Measurements from ENCODE around the gene HP1BP3.
"Not testable (repeated sequence)": the region's sequence is repeated elsewhere in the genome, so short reads cannot be mapped to it uniquely, and the experiment has no call there.

Gene HP1BP3

DNA sequence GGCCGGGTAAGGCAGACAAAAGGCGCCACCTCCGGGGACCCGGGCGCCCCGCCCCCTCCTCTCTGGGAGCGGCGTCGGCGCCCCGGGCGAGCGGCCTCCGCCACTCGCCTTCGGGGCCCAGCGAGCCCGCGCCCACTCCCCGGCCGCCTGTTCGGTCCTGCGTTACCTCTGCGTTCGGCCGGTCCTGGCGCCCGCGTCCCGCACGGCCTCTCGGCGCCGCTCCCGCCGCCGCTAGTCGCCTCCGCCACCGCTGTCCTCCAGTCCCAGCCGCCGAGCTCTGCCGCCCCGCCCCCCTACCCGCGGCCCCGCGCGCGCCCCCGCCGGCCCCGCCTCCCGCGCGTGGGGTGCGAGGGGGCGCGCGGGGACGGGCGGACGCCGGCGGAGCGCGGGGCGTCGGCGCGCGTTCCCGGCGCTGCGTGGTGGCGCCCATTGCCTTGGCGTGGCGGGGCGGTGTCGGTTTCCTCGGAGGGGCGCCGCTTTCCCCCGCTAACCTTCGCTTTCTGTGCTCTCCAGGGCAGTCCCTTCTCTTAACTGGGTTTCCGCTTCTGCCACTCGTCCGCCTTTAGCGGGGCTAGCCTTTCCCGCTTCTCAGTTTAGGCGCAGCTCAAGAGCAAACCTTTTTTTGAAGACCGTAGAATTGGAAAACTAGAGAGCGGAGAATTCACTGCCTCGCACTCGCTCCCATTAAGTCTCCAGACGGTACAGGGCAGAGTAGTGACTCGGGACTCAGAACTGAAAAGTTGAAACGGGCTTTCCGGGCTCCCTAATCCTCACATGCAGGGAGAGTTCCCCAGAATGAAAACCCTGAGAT lies at the start of gene HP1BP3:
Gene HP1BP3, minus strand, starts transcription at position 279 of the 811 bp plus-strand sequence. CDS start 6,867 bp downstream, outside the sequence.
- peak; percentile 62 for DNase-seq

DNA sequence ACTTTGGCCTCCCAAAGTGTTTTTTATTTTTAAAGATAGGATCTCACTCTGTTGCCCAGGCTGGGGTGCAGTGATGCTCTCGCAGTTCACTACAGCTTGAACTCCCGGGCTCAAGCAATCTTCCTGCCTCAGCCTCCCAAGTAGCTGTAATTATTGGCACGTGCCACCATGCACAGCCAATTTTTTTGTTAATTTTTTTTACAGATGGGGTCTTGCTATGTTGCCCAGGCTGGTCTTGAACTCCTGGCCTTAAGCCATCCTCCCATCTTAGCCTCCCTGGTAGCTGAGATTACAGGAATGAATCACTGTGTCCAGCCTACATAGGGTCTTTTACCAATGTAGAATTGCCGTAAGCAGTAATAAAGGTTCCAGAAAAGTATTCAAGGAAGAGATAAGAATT lies 49.1 kb upstream of the HP1BP3 start:
- DNase-seq, result no peak

GRCh38 chr1:20834780-20835179 lies 47.7 kb upstream of the HP1BP3 start:
- no peak for DNase-seq

DNA sequence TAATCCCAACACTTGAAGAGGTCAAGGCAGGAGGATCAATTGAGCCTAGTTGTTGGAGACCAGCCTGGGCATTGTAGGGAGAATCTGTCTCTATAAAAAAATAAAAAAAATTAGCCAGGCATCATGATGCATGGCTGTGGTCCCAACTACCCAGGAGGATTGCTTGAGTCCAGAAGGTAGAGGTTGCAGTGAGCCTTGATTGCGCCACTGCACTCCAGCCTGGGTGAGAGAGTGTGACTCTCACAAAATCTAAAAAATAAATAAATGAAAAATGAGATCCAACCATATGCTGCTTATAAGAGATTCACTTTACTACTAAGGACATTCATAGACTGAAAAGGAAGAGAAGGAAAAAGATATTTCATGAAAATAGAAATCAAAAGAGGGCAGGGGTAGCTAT lies 47.1 kb upstream of the HP1BP3 start:
- no peak for DNase-seq

DNA sequence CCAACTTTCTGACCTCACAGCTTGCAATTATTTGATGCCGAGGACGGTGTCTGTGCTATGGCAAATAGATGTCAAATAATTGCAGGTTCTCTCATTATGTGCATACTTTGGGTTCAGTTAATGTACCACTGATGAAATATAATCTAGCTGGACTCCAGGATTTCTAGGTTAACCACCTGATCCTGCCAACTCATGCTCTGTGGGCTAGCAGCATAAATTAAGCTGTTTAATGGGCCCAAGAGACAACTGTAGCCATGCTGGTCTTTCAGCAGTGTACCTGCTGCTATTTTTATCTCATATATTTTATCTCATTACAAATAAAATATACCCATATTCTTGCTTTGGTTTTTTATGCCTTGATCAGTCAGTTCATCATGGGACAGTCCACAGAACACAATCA lies 43.3 kb upstream of the HP1BP3 start:
- no peak for DNase-seq

DNA sequence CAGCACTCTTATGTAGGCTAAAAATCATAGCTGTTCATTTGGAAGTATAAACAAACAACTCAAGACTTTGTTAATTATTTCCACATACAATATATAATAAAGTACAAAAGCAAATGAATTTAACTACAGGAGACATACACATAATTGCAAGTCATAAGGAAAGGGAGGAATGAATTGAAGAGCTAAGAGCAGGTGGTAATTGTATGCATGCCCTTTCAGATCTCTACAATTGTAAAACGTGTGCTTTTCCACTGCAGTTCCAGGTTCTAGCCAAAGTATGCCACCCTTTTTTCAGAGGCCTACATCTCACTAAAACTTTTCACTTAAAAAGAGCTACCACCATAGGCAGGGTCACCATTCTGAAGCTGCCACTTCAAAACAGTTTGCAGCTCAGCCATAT lies 42.8 kb upstream of the HP1BP3 start:
- no peak for DNase-seq

GRCh38 chr1:20829531-20829930 lies 42.4 kb upstream of the HP1BP3 start:
- DNase-seq, result no peak

DNA sequence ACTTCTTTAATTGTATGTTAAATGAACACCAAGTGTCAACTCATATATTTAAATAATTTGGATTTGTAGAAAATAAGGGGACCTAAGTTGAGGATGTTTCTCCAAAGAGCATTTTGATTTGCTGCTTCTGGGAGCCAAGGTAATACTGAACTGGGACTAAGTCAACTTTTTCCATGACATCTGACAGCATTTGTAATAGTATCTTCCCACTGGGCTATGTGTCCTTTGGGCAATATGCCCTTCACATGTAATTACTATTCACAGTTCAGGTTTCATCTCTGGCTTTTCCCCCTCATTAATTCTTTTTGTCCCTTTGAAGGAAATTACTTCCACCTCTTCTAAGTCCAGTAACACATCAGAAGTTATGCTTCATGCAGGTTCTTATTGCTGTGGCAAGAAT lies 36.7 kb upstream of the HP1BP3 start:
- no peak for DNase-seq

DNA sequence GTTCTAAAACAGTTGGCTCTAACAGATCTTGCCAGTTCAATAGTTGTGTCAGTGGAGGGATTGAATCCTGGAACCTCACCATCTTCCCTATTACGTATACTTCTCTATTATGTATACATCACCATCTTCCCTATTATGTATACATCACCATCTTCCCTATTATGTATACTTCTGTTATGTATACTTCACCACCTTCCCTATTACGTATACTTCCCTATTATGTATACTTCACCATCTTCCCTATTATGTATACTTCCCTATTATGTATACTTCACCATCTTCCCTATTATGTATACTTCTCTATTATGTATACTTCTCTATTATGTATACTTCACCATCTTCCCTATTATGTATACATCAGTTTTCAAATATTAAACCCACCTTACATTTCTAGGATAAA lies 34.4 kb upstream of the HP1BP3 start:
- no peak for DNase-seq

DNA sequence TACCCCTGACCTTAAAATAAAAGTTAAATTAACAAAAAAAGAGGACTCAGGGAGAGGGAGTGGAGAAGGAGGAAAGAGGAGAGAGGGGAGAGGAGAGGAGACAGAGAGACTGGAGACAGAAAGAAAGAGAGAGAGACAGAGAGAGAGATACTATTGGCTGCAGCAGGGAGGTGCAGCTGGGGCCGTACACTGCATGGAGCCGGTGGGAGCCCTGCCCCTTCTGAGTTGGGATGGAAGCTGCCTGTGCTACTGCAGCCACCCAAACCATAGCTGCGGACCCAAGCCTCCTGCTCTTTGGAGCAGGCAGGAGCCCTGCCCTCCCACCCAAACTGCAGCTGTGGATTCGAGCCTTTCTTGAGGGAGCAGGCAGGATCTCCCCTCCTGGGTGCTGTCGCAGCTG lies 32.7 kb upstream of the HP1BP3 start:
- DNase-seq, result no peak

- DNase-seq, result no peak
Measured at GRCh38 chr1:20814534-20814871, 27.4 kb upstream of the HP1BP3 start.

- DNase-seq, result no peak
Measured at GRCh38 chr1:20811916-20812315, 24.8 kb upstream of the HP1BP3 start.

DNA sequence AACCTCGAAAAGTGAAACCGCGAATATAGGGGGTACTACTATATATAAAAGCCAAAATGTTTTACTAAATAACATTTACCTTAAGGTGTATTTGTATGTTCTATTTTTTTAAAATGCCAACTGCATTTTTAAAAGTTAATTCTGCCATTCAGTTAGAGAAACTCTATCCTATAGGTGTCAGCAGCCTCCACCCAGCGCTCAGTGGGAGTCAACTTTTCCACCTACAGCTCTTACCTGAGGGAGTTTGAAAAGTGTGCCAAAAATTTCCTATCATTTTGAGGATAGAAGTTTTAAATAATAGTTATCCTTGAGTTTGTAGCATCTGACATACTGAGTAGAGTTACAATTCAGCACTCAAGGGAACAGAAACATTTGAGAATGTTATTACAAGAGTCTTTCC lies 6.1 kb upstream of the HP1BP3 start:
- no peak for DNase-seq

GRCh38 chr1:20792196-20792595 lies 5.1 kb upstream of the HP1BP3 start:
- no peak for DNase-seq

- DNase-seq, result no peak
Measured at GRCh38 chr1:20790785-20791184, 3.7 kb upstream of the HP1BP3 start.

DNA sequence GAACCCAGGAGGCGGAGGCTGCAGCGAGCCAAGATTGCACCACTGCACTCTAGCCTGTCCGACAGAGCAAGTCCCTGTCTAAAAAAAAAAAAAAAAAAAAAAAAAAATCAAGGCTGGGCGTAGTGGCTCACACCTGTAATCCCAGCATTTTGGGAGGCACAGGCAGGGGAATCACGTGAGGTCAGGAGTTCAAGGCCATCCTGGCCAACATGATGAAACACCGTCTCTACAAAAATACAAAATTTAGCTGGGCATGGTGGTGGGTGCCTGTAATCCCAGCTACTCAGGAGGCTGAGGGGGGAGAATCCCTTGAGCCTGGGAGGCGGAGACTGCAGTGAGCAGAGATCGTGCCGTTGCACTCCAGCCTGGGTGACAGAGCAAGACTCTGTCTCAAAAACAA lies 2.5 kb upstream of the HP1BP3 start:
- DNase-seq, result not testable (repeated sequence)

DNA sequence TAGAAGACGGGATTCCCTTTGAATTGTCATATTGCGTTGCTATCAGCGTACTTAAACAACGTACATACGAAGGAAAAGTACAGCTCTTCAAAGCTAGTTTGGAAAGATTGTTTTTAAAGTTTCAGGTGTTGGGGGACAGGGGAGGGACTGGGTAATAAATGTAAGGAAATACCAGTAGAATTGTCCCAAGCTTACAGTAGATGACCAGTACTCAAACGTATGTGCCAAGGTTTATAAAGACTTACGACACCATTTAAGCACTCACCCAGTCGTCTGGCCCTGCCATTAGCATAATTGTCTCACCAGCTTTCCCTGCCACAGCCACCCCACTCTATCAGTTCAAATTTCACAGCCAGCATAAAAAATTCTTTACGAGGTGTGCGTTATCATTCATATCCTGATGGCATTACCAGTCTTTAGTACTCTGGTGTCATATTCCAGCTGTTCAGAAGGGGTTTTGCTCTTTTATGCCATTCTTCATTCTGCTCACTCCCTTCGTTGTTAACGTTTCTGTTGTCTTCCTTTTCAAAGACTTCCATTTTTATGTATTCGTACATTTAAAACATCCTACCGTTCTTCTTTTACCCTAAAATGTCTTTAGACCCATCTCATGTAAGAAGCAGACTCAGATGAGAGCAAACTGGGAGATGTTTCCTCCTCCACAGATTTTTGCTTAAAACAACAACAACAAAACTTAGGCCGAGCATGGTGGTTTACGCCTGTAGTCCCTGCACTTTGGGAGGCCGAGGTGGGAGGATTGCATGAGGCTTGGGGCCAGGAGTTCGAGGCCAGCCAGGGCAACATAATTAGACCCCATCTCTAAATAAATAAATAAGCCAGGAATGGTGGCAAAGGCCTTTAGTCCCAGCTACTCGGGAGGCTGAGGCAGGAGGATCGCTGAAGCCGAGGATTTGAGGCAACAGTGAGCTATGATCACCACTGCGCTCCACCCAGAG lies 1.0 kb upstream of the HP1BP3 start:
- DNase-seq, result no peak

DNA sequence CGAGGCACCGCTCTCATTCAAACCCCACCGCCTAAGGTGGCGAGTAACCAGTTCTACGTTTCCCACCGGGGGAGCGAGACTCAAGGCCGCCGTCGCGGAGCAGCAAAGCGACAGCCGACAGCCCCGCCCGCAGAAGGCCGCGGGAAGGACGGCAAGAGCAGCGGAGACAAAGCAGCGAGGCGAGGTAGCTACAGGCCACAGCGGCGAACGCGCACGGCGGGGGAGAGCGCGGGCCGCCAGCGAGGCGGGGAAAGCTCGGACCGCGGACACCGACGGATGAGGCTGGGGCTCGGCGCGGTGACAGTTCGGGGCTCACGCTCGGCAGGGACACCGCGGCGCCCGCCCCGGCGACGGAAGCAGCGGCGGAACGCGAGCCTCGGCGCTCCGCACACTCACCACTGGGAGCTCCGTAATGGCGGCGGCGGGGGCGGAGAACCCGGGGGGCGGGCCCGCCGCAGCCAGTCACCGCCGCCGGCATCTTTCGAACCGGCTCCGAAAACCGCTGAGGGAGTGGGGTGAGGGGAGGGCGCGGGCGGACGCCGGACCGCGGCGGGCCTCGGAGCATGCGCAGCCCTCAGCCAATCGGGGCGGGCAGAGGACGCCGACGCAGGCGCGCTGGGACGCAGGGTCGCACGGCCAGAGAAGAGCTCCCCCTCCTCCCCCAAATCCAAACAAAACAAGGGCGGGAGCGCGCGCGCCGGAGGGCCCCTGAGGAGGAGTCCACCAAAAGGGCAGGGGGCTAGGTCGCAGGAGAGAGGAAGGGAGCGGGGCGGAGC lies 666 bp downstream of the HP1BP3 start:
- DNase-seq, result peak; percentile 57

- DNase-seq, result no peak
Measured at GRCh38 chr1:20785907-20786252, 1.2 kb downstream of the HP1BP3 start.

DNA sequence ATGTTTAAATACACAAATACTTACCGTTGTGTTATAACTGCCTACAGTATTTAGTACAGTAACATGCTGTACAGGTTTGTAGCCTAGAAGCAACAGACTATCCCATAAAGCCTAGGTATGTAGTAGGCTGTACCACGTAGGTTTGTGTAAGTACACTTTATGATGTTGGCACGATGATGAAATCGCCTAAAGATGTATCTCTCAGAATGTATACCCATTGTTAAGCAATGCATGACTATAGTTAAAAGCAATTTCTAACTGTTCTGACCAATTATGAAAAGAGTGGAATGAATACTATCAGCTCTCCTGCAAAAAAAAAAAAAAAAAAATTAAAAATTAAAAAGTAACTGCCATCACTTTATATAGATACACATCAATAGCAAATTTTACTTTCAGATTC lies 11.4 kb downstream of the HP1BP3 start:
- no peak for DNase-seq

GRCh38 chr1:20771780-20772179 lies 15.3 kb downstream of the HP1BP3 start:
- DNase-seq, result no peak

- no peak for DNase-seq
Measured at GRCh38 chr1:20770314-20771087, 16.6 kb downstream of the HP1BP3 start.

DNA sequence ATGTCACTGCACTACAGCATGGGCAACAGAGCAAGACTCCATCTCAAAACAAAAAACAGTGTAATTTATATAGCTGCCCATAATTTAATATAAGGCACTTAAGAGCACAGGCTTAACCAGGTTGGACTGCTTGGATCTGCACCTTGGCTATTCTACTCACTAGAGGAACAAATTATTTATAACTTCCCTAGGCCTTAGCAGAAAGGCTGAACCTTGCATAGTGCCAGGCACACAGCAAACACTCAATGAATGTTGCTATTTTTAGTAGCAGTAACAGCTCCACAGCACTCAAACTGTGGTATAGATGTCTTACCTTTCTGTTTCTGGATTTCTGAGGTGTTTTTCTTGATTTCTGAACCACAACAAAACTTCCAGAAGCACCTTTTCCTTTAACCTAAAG lies 19.8 kb downstream of the HP1BP3 start:
- DNase-seq, result no peak

Measured in 8988T (cell line).